DOHH2 (cell line): ENCODE data around the gene PVALEF.

Experiments
- H3F3A ChIP-seq: fragments of 200-600 bp; sonication (generic), shearing (Covaris generic); 2 replicates; pipeline ENCODE4 v1.6.0; 2016; ENCODE audit warnings: antibody characterized with exemption, mild to moderate bottlenecking; ENCODE audit not compliant: control insufficient read depth, insufficient read depth
- H3K27ac ChIP-seq: fragments of 200-600 bp; sonication (generic); 2 replicates; pipeline ENCODE4 v1.5.1; 2014; ENCODE audit warnings: low read depth, mild to moderate bottlenecking, low read length, moderate library complexity
- H3K27me3 ChIP-seq: fragments of 200-600 bp; sonication (generic); 2 replicates; pipeline ENCODE4 v1.6.1; 2014; ENCODE audit warnings: mild to moderate bottlenecking, low read length, mixed read lengths; ENCODE audit not compliant: control insufficient read depth
- H3K36me3 ChIP-seq: fragments of 200-600 bp; sonication (generic); 2 replicates; pipeline ENCODE4 v1.6.1; 2014; ENCODE audit warnings: mild to moderate bottlenecking, low read length, moderate library complexity, mixed read lengths; ENCODE audit not compliant: control insufficient read depth
- H3K4me1 ChIP-seq: fragments of 200-600 bp; sonication (generic); 2 replicates; pipeline ENCODE4 v1.6.1; 2014; ENCODE audit warnings: mild to moderate bottlenecking, low read length, mixed read lengths; ENCODE audit not compliant: control insufficient read depth
- H3K4me2 ChIP-seq: fragments of 200-600 bp; sonication (generic); 2 replicates; pipeline ENCODE4 v1.6.0; 2014; ENCODE audit warnings: mild to moderate bottlenecking, low read length, moderate library complexity
- H3K4me3 ChIP-seq: fragments of 200-600 bp; sonication (generic); 2 replicates; pipeline ENCODE4 v1.5.1; 2014; ENCODE audit warnings: mild to moderate bottlenecking, low read length, mixed read lengths
- H3K79me2 ChIP-seq: fragments of 200-600 bp; sonication (generic); 2 replicates; pipeline ENCODE4 v1.6.1; 2014; ENCODE audit warnings: mild to moderate bottlenecking, low read length, mixed read lengths; ENCODE audit not compliant: control insufficient read depth
- H3K9me2 ChIP-seq: fragments of 200-600 bp; sonication (generic); replicated peaks from 2 replicates; pipeline ENCODE4 v1.6.1; 2014; ENCODE audit warnings: mild to moderate bottlenecking, low read length, mixed read lengths; ENCODE audit not compliant: control insufficient read depth
- H3K9me3 ChIP-seq: fragments of 200-600 bp; sonication (generic); 2 replicates; pipeline ENCODE4 v1.6.1; 2014; ENCODE audit warnings: antibody characterized with exemption, low read length, mixed read lengths; ENCODE audit not compliant: control insufficient read depth, insufficient read depth
- H4K20me1 ChIP-seq: fragments of 200-600 bp; sonication (generic); 2 replicates; pipeline ENCODE4 v1.6.0; 2014; ENCODE audit warnings: low read depth, mild to moderate bottlenecking, antibody characterized with exemption, low read length, moderate library complexity; ENCODE audit not compliant: control insufficient read depth, insufficient read depth
- CTCF ChIP-seq: fragments of 200-600 bp; sonication (generic); IDR thresholded peaks from one replicate; pipeline ENCODE4 v1.5.1; 2014; ENCODE audit warnings: antibody characterized with exemption, mild to moderate bottlenecking, low read depth, low read length; ENCODE audit not compliant: poor library complexity, severe bottlenecking
- EZH2phosphoT487 ChIP-seq: fragments of 200-600 bp; sonication (generic); IDR thresholded peaks from 2 replicates; pipeline ENCODE4 v1.6.1; 2017; ENCODE audit warnings: borderline replicate concordance, mild to moderate bottlenecking, antibody characterized with exemption, low read length, moderate library complexity, mixed read lengths

PVALEF gene

GRCh38 chr17:81129711-81130367, 35.5 kb upstream of the PVALEF start:
- TF ChIP-seq CTCF (no peak), EZH2phosphoT487 (no peak)
- Histone ChIP-seq H3K4me2 (no peak overlapping the region), H3K27me3 (no peaks in the 10 kb centered on the region), H3K4me3 (no peak overlapping the region), H4K20me1 (no peaks in the 10 kb centered on the region), H3K9me2 (no peaks in the 10 kb centered on the region), H3K36me3 (no peaks in the 10 kb centered on the region), H3K4me1 (no peaks in the 10 kb centered on the region), H3K79me2 (no peaks in the 10 kb centered on the region), H3F3A (no peaks in the 10 kb centered on the region), H3K9me3 (no peaks in the 10 kb centered on the region), H3K27ac (no peak overlapping the region)

GRCh38 chr17:81130385-81131361, 34.6 kb upstream of the PVALEF start:
- H3K4me2 ChIP-seq, result no peak overlapping the region
- H3K27ac ChIP-seq, result no peak overlapping the region
- H3K27me3 ChIP-seq, result no peaks in the 10 kb centered on the region
- no peaks in the 10 kb centered on the region for H3K79me2 ChIP-seq
- H4K20me1 ChIP-seq, result no peaks in the 10 kb centered on the region
- TF ChIP-seq CTCF, result no peak
- TF ChIP-seq EZH2phosphoT487, result no peak
- no peaks in the 10 kb centered on the region for H3K9me2 ChIP-seq
- no peaks in the 10 kb centered on the region for H3K9me3 ChIP-seq
- no peaks in the 10 kb centered on the region for H3K4me1 ChIP-seq
- H3K36me3 ChIP-seq, result no peaks in the 10 kb centered on the region
- H3F3A ChIP-seq, result no peaks in the 10 kb centered on the region
- no peak overlapping the region for H3K4me3 ChIP-seq

- Histone ChIP-seq H3K4me3 (no peak overlapping the region), H3K4me2 (no peak overlapping the region)
These were observed 33.7 kb upstream of the PVALEF start for GRCh38 chr17:81131486-81132196.

More at GRCh38 chr17:81131486-81132196, 33.7 kb upstream of the PVALEF start:
- Histone ChIP-seq H3K79me2 (no peaks in the 10 kb centered on the region), H3K4me1 (no peaks in the 10 kb centered on the region), H3K27ac (no peak overlapping the region), H3K36me3 (no peaks in the 10 kb centered on the region), H3K27me3 (no peaks in the 10 kb centered on the region), H3K9me2 (no peaks in the 10 kb centered on the region), H3F3A (no peaks in the 10 kb centered on the region), H4K20me1 (no peaks in the 10 kb centered on the region), H3K9me3 (no peaks in the 10 kb centered on the region)
- TF ChIP-seq CTCF, result no peak
- no peak for TF ChIP-seq EZH2phosphoT487
